Suppressor macrophage (primary cell): ENCODE data around the gene LMX1B.
"Not testable (repeated sequence)": the region's sequence is repeated elsewhere in the genome, so short reads cannot be mapped to it uniquely, and the experiment has no call there.

Source experiments
- DNase-seq, 4 experiments: peaks; one replicate each; pipeline ENCODE4 v3.0.0-alpha.2; 2020 to 2022

The LMX1B gene

GRCh38 chr9:126720036-126720435, 106.3 kb downstream of the LMX1B start:
- DNase-seq: no peak

GRCh38 chr9:126720661-126721563, 107.2 kb downstream of the LMX1B start:
- peak in 3 of 4 experiments; percentile 36 to 47 (median 41) for DNase-seq

- DNase-seq: peak in 3 of 4 experiments; percentile 8 to 36 (median 24)
Measured at GRCh38 chr9:126721564-126721981, 107.8 kb downstream of the LMX1B start.

- DNase-seq: peak; percentile 92 to 98 (median 95)
Measured at GRCh38 chr9:126722252-126722921, 108.7 kb downstream of the LMX1B start.

GRCh38 chr9:126722922-126723806, 109.4 kb downstream of the LMX1B start:
- DNase-seq: peak; percentile 43 to 77 (median 58)

DNA sequence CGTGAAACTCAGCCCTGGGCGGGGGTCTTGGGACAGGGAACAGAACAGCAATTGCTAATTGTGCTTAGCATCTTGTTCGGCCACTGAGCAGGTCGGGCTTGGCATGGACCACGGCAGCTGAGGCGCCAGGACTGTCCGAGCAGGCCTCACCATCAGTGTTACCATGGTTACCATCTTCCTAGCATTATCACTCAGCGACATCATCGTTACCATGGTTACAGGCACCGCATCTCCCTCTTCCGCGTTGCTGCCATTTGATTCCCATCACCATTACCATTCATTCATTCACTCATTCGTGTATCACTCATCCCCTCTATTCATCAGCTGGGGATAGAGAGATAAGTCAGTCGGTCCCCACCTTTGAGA, 110.1 kb downstream of the LMX1B start:
- no peak for DNase-seq

GRCh38 chr9:126724226-126724625, 110.5 kb downstream of the LMX1B start:
- DNase-seq: no peak

DNA sequence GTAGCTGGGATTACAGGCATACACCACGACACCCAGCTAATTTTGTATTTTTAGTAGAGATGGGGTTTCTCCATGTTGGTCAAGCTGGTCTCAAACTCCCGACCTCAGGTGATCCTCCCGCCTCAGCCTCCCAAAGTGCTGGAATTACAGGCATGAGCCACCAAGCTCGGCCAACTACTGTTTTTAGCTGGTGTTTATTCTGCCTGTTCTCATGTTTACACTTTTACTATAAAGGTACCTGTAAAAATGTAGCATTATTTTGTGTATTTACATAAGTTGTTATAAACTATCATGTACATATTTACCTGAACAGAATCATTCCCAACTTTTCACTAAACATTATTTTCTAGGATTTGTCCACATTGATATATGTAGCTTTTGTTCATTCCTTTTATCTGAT, 111.8 kb downstream of the LMX1B start:
- DNase-seq: not testable (repeated sequence)

DNA sequence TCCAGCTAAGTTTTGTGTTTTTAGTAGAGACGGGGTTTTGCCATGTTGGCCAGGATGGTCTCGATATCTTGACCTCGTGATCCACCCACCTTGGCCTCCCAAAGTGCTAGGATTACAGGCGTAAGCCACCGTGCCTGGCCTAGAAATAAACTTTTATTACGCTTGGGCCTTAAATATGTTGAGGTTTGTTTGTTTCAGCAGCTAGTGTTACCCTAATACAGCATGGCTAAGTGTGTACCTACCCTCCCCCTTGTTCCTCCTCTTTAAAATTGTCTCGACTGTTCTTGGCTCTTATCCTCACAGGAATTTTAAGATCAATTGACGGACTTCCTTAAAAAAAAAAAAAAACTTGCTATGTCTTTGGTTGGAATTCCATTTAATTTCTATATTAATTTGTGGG, 114.5 kb downstream of the LMX1B start:
- DNase-seq: not testable (repeated sequence)

DNA sequence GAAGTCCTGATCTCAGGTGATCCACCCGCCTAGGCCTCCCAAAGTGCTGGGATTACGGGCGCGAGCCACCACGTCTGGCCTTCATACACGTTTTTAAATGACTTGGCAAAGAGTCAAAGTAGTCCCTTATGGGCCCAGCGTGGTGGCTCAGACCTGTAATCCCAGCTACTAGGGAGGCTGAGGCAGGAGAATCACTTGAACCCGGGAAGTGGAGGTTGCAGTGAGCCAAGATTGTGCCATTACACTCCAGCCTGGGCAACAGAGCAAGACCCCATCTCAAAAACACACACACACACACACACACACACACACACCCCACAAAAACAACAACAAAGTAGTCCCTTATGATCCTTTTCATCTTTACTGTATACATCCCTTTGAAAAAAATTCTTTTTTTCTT, 116.9 kb downstream of the LMX1B start:
- DNase-seq: not testable (repeated sequence)

GRCh38 chr9:126733005-126733404, 119.3 kb downstream of the LMX1B start:
- DNase-seq: no peak

DNA sequence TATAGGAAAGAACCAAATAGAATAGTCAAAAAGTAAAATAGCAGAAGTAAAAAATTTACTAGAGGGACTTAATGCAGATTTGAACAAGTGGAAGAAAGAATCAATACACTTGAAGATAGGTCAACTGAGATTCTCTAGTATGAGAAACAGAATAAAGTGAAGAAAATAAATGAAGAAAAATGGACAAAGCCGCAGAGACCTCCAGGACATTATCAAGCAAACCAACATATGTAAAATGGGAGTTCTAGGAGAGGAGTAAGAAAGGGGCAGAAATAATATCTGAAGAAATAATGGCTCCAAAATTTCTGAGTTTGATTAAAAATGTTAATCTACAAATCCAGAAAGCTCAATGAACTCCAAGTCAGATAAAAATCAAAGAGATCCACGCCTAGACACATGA, 121.1 kb downstream of the LMX1B start:
- no peak for DNase-seq

DNA sequence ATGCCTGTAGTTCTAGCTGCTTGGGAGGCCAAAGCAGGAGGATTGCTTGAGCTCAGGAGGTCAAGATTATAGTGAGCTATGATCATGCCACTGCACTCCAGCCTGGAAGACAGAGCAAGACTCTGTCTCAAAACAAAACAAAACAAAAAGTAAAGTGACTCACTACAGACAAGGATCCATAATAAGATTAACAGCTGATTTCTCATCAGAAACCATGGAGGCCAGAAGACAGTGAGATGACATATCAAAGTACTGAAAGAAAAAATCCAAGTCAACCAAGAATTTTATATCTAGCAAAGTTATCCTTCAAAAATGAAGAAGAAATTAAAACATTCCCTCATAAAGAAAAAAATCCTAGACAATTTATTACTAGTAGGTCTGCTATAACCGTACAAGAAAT, 121.8 kb downstream of the LMX1B start:
- DNase-seq: no peak

GRCh38 chr9:126738553-126738952, 124.8 kb downstream of the LMX1B start:
- DNase-seq: no peak

GRCh38 chr9:126743041-126743440, 129.3 kb downstream of the LMX1B start:
- no peak for DNase-seq

DNA sequence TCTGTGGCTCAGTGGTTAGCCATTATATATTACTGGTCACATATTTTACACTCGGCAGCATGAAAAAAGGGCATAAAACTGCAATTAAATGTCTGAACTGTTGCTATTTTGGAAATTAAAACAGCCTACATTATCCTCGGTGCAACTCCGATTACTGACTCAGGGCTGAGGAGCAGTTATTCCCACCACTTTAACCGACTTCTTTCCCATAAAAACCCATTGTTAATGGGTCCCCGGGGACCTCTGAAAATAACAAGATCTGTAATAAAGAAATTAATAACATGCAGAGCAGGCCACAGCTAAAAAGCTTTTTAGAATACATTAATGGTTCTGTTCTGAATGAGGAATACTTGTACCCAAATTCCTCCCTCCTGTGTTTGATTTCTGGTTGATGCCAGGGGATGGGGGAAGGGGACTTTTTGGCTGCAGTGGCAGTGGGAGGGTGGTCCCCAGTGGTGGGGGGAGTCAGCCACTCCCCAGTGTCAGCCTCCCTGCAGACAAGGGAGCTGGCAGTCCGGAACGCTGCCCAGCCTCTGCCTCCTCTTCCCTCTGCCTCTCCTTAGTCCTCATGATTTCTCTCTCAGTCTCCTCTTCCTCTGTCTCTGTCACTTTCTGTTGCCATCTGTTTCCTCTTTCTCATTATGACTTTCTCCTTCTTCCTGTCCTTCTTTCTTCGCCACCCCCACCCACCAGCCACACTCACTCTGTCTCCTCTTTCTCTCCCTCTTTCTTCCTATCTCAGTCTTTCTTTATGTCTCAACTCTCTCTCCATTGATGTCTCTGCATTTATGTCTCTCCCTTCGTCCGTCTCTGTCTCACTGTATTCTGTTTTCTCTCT, 132.1 kb downstream of the LMX1B start:
- DNase-seq: peak in 2 of 4 experiments; percentile 25 to 31
